HEK293 (cell line): ENCODE measurements around the gene SGO1.

Source experiments
- CTCF ChIA-PET: fragments of 350-600 bp; formaldehyde crosslinking; extraction: SDS; loops from one replicate; lab custom pipeline; 2021; ENCODE audit warnings: antibody characterized with exemption; lab: Yijun Ruan, JAX
- POLR2A ChIA-PET: fragments of 300-600 bp; formaldehyde crosslinking; extraction: SDS; loops from one replicate; lab custom pipeline; 2020; ENCODE audit warnings: antibody characterized with exemption, inconsistent platforms; lab: Yijun Ruan, JAX
- H3K27ac ChIP-seq: fragments of 200-500 bp; sonication (Bioruptor generic); 2 replicates; pipeline ENCODE4 v1.5.1; 2014; ENCODE audit warnings: low read depth, low read length, control low read depth, inconsistent platforms; ENCODE audit errors: extremely low read depth
- H3K36me3 ChIP-seq, 2 experiments: fragments of 200-500 bp in 1 of 2; sonication (Bioruptor generic) in 1 of 2; 1 replicate in 1 of 2; 2 replicates in 1 of 2; pipeline ENCODE4 v1.5.1; 2014 to 2017; ENCODE audit warnings: inconsistent platforms in 2 of 2, low read length in 2 of 2; ENCODE audit not compliant: control insufficient read depth in 2 of 2, insufficient read depth in 1 of 2
- H3K4me1 ChIP-seq: fragments of 200-500 bp; sonication (Bioruptor generic); 2 replicates; pipeline ENCODE4 v1.5.1; 2014; ENCODE audit warnings: mild to moderate bottlenecking, low read length, inconsistent platforms; ENCODE audit not compliant: control insufficient read depth, insufficient read depth
- H3K4me3 ChIP-seq: 2 replicates; pipeline ENCODE4 v1.5.1; 2011; ENCODE audit warnings: low read depth, mild to moderate bottlenecking, control low read depth, low read length, moderate library complexity
- H3K9me3 ChIP-seq: fragments of 200-500 bp; sonication (Bioruptor generic); 2 replicates; pipeline ENCODE4 v1.5.1; 2014; ENCODE audit warnings: low read depth, low read length, inconsistent platforms; ENCODE audit not compliant: control insufficient read depth, insufficient read depth
- KLF9 ChIP-seq: fragments of 450-650 bp; formaldehyde crosslinking; IDR thresholded peaks from 2 replicates; pipeline ENCODE4 v1.5.1; 2016; ENCODE audit warnings: missing biosample characterization, missing genetic modification characterization, low read depth
- REST ChIP-seq: fragments of 450-650 bp; formaldehyde crosslinking; IDR thresholded peaks from 2 replicates; pipeline ENCODE4 v1.5.1; 2016; ENCODE audit warnings: missing biosample characterization, missing genetic modification characterization
- ZBTB10 ChIP-seq: fragments of 450-650 bp; formaldehyde crosslinking; IDR thresholded peaks from 2 replicates; pipeline ENCODE4 v1.5.1; 2016; ENCODE audit warnings: missing biosample characterization, missing genetic modification characterization
- ZBTB17 ChIP-seq: fragments of 450-650 bp; formaldehyde crosslinking; IDR thresholded peaks from 2 replicates; pipeline ENCODE4 v1.5.1; 2016; ENCODE audit warnings: missing biosample characterization, missing genetic modification characterization
- ZBTB20 ChIP-seq: fragments of 450-650 bp; formaldehyde crosslinking; IDR thresholded peaks from 2 replicates; pipeline ENCODE4 v1.5.1; 2016; ENCODE audit warnings: missing biosample characterization, missing genetic modification characterization
- ZNF169 ChIP-seq: fragments of 450-650 bp; formaldehyde crosslinking; IDR thresholded peaks from 2 replicates; pipeline ENCODE4 v1.5.1; 2016; ENCODE audit warnings: missing biosample characterization, missing genetic modification characterization
- ZNF335 ChIP-seq: fragments of 450-650 bp; formaldehyde crosslinking; conservative IDR thresholded peaks from 2 replicates; pipeline ENCODE4 v1.5.1; 2016; ENCODE audit warnings: missing biosample characterization, missing genetic modification characterization
- ZNF488 ChIP-seq: fragments of 450-650 bp; formaldehyde crosslinking; IDR thresholded peaks from 2 replicates; pipeline ENCODE4 v1.5.1; 2016; ENCODE audit warnings: missing biosample characterization, missing genetic modification characterization
- ZNF560 ChIP-seq: fragments of 450-650 bp; formaldehyde crosslinking; IDR thresholded peaks from 2 replicates; pipeline ENCODE4 v1.5.1; 2017; ENCODE audit warnings: missing biosample characterization, missing genetic modification characterization, borderline replicate concordance
- ZNF658 ChIP-seq: fragments of 450-650 bp; formaldehyde crosslinking; IDR thresholded peaks from 2 replicates; pipeline ENCODE4; 2016; ENCODE audit warnings: missing biosample characterization, missing genetic modification characterization
- ZNF830 ChIP-seq: fragments of 450-650 bp; IDR thresholded peaks from 2 replicates; pipeline ENCODE4 v1.5.0; 2018; ENCODE audit warnings: missing biosample characterization, missing genetic modification characterization, low read depth, mild to moderate bottlenecking, moderate library complexity
- TF ChIP-seq, protein P1 (sequence below): fragments of 450-650 bp; formaldehyde crosslinking; IDR thresholded peaks from 2 replicates; pipeline ENCODE4 v1.5.1; 2017; ENCODE audit warnings: missing biosample characterization, mild to moderate bottlenecking, missing genetic modification characterization, moderate library complexity

SGO1 gene

DNA sequence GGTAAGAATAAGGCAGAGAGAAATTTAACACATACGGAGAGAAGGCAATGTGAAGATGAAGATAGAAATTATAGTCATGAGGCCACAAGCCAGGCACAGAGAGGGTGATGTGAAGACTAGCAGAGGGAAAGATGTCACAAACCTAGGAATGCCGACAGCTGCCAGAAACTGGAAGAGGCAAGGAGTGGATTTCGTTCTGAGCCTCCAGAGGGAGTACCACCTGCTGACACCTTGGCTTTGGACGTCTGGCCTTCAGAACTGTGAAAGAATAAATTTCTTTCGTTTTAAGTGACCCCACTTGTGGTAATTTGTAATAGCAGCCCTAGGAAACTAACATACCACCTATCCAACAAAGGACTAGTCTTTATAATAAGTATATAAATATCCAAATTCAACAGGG lies 5.0 kb upstream of the SGO1 start (continued):
- TF ChIP-seq ZBTB10, result no peak
- TF ChIP-seq REST (tag by site-specific recombination), result no peak
- TF ChIP-seq, all 188 proteins: peak for 0

GRCh38 chr3:20186600-20187004 lies 596 bp upstream of the SGO1 start:
- peak overlapping the region; percentile 68 for H3K27ac ChIP-seq
- TF ChIP-seq ZNF658 (tag by site-specific recombination) (no peak), ZNF335 (peak; percentile 37; the same call in 1 of the 2 replicates), ZBTB17 (peak; percentile 61), ZBTB20 (tag by site-specific recombination) (0 out of 2 replicates have a peak, but pooled peaks have one; percentile 0)
- TF ChIP-seq, protein P1, sequence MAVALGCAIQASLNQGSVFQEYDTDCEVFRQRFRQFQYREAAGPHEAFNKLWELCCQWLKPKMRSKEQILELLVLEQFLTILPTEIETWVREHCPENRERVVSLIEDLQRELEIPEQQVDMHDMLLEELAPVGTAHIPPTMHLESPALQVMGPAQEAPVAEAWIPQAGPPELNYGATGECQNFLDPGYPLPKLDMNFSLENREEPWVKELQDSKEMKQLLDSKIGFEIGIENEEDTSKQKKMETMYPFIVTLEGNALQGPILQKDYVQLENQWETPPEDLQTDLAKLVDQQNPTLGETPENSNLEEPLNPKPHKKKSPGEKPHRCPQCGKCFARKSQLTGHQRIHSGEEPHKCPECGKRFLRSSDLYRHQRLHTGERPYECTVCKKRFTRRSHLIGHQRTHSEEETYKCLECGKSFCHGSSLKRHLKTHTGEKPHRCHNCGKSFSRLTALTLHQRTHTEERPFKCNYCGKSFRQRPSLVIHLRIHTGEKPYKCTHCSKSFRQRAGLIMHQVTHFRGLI (tag by site-specific recombination), result no peak
- TF ChIP-seq, all 188 proteins: peak for 3
- POLR2A ChIA-PET, result interaction anchor here (0.6 to 0.9 kb wide), 3 partner anchors 17 to 211 kb away, joined by 3 read pairs; no protein-coding TSS in a partner anchor

DNA sequence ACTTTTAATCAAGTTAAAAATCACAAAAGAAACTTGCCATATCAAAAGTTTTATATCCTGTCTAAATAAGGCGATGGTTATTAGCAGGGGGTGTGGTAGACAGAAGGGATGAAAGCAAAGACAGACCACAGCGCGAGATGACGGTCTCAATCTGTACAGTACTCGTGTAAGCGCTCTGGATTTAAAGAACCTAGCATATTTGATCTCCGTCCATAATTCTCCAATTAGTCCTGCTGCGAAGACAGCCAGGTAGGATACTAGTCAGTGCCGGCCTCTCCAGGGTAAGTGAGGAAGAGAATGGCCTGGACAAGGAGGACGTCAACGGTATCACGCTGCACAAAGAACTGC lies 701 bp downstream of the SGO1 start:
- ChIA-PET CTCF (interaction anchor here (1.4 kb wide), 1 partner anchor 12 kb away, joined by 5 read pairs; no protein-coding TSS in a partner anchor), POLR2A (no interaction called here)
- peak overlapping the region; percentile 90 for H3K4me3 ChIP-seq
- H3K27ac ChIP-seq, result peak overlapping the region; percentile 68
- TF ChIP-seq ZNF169 (tag by site-specific recombination) (no peak), KLF9 (tag by site-specific recombination) (peak; percentile 42)
- no peaks in the 10 kb centered on the region for H3K9me3 ChIP-seq
- peaks cover 24 to 32% of the 10 kb centered on the region in 2 experiments for H3K36me3 ChIP-seq
- H3K4me1 ChIP-seq, result peaks cover 3% of the 10 kb centered on the region; the same call in 1 of the 2 replicates

More at GRCh38 chr3:20186600-20187004, 596 bp upstream of the SGO1 start:
- H3K9me3 ChIP-seq, result no peaks in the 10 kb centered on the region
- peaks cover 14 to 20% of the 10 kb centered on the region in 2 experiments for H3K36me3 ChIP-seq
- peak overlapping the region; percentile 64 for H3K4me3 ChIP-seq
- peaks cover 3% of the 10 kb centered on the region for H3K4me1 ChIP-seq
- CTCF ChIA-PET, result interaction anchor here (0.6 kb wide), 1 partner anchor 90 kb away, joined by 3 read pairs; no protein-coding TSS in a partner anchor

- Histone ChIP-seq H3K4me3 (no peak overlapping the region), H3K9me3 (no peaks in the 10 kb centered on the region), H3K4me1 (peaks cover 3% of the 10 kb centered on the region; the same call in 1 of the 2 replicates), H3K27ac (no peak overlapping the region), H3K36me3 (peaks cover 55 to 62% of the 10 kb centered on the region in 2 experiments)
- CTCF ChIA-PET, result no interaction called here
- no peak for TF ChIP-seq KLF9 (tag by site-specific recombination)
- TF ChIP-seq ZNF488 (tag by site-specific recombination), result no peak
- TF ChIP-seq ZNF830 (tag by site-specific recombination), result no peak
- TF ChIP-seq ZNF560 (tag by site-specific recombination), result no peak
- POLR2A ChIA-PET, result interaction anchor here (0.7 kb wide), 1 partner anchor 235 kb away, joined by 3 read pairs; no protein-coding TSS in a partner anchor
Observed at GRCh38 chr3:20182206-20182605, 3.8 kb downstream of the SGO1 start.
